VCaP (cell line): ENCODE results near the gene EML3.

Experiments used
- H3K27ac ChIP-seq: fragments of 450-650 bp; 2 replicates; pipeline ENCODE4 v1.5.1; 2017
- CTCF ChIP-seq: fragments of 450-650 bp; conservative IDR thresholded peaks from 2 replicates; pipeline ENCODE4 v1.5.1; 2017; ENCODE audit warnings: mild to moderate bottlenecking, moderate library complexity

The EML3 gene

GRCh38 chr11:62558669-62559068, 53.9 kb downstream of the EML3 start:
- peak overlapping the region; percentile 83; the same call in 1 of the 2 replicates for H3K27ac ChIP-seq
- TF ChIP-seq CTCF = no peak

DNA sequence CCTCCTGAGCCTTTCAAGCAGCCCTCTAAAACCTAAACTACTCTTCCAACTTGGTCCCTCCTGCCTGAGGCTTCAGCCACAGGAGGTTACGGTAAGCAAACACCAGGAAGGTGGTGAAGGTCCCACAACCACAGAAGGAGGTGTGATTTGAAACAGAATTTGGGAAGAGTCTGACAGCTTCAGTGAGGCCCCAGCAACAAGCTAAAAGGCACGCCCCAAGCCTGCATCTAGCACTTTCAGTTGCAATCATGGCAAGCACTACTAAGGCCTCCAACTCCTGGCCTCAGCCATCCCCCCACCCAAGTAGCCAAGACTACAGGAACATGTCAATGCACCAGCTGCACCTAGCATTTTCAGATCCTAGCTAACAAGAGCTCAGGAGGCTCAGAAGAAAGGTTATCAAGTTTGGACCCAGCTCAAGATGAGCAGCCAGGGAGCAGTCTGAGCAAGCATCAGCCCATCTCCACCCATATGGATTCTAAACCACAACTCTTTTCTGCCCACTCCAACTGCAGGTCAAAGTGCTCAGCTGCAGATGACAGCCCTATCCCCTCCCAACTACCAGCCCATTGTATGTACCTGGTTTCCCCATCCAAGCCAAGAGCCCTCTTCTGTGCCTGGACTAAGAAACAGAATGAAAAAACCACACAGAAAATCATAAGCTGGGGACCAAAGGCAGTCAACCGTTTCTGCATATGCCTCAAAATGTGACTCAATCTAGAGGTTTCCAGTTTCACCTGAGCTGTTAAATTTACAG, 55.5 kb downstream of the EML3 start:
- no peak for TF ChIP-seq CTCF
- peak overlapping the region; percentile 83 for H3K27ac ChIP-seq

- peak overlapping the region; percentile 83 for H3K27ac ChIP-seq
- no peak for TF ChIP-seq CTCF
Observed at GRCh38 chr11:62556108-62556874, 56.3 kb downstream of the EML3 start.

GRCh38 chr11:62555464-62556107, 57.0 kb downstream of the EML3 start:
- no peak for TF ChIP-seq CTCF
- H3K27ac ChIP-seq = peak overlapping the region; percentile 83

GRCh38 chr11:62554387-62555167, 58.0 kb downstream of the EML3 start:
- no peak for TF ChIP-seq CTCF
- H3K27ac ChIP-seq = peak overlapping the region; percentile 83

- TF ChIP-seq CTCF = no peak
- H3K27ac ChIP-seq = peak overlapping the region; percentile 83
Observed at GRCh38 chr11:62553839-62554361, 58.7 kb downstream of the EML3 start.
